HCT116 (cell line): Measurements from ENCODE around the gene CXCR4. TPM values are rescaled to one million over a fixed set of nuclear protein-coding genes. Genes with fewer than 3 reads are reported as not detected.

ENCODE experiments used
- ATAC-seq: fragments of 200-7000 bp; cut with Tn5 transposase; 2 replicates; pipeline ENCODE4 v1.9.1; 2020; ENCODE audit warnings: mild to moderate bottlenecking, moderate library complexity
- BruUV-seq: library from RNA; stranded (reverse); fragments of 400-500 nt; replicated peaks from 2 replicates; lab custom pipeline; 2021; lab: Mats Ljungman, UMichigan
- CTCF ChIA-PET: fragments of 300-600 bp; sonication (Branson Sonifier 250); formaldehyde crosslinking; loops from one replicate; lab custom pipeline; 2021; ENCODE audit warnings: antibody characterized with exemption; lab: Charles Lee
- POLR2A ChIA-PET: fragments of 300-600, 350-600 bp; sonication (Branson Sonifier 250); formaldehyde crosslinking; loops from one replicate; lab custom pipeline; 2021; ENCODE audit warnings: antibody characterized with exemption; lab: Charles Lee
- RAD21 ChIA-PET, 2 experiments: fragments of 300-600 bp; sonication (Branson Sonifier 250); formaldehyde crosslinking; loops; one replicate each; lab custom pipeline; 2023; ENCODE audit warnings: low total read pairs in 2 of 2; ENCODE audit not compliant: uncharacterized antibody in 2 of 2, unreplicated experiment in 2 of 2, low non-redundant PET in 1 of 2; lab: Charles Lee
- DNase-seq: peaks from one replicate; pipeline ENCODE4 v3.0.0-alpha.2; 2010; ENCODE audit warnings: low read depth, low spot score
- H2AFZ ChIP-seq: fragments of 200-600 bp; shearing (Covaris generic), sonication (generic); 2 replicates; pipeline ENCODE4 v1.6.1; 2017; ENCODE audit warnings: low read depth, mixed run types, mixed read lengths, antibody characterized with exemption, low read length; ENCODE audit not compliant: poor library complexity, severe bottlenecking
- H3K27ac ChIP-seq: 2 replicates; pipeline ENCODE4 v1.5.1; 2012; ENCODE audit warnings: low read depth, low read length
- H3K27me3 ChIP-seq: fragments of 200-600 bp; sonication (generic); 2 replicates; pipeline ENCODE4 v1.6.1; 2016; ENCODE audit warnings: mixed run types, low read length, mixed read lengths; ENCODE audit not compliant: insufficient read depth
- H3K36me3 ChIP-seq, 2 experiments: fragments of 200-500 bp in 1 of 2; fragments of 200-600 bp in 1 of 2; sonication (Bioruptor generic) in 1 of 2; sonication (generic) in 1 of 2; 2 replicates each; pipeline versions ENCODE4 v1.5.1 to v1.6.1; 2014 to 2016; ENCODE audit warnings: low read length in 2 of 2, inconsistent platforms in 1 of 2, mixed read lengths in 1 of 2, mixed run types in 1 of 2; ENCODE audit not compliant: insufficient read depth in 2 of 2, control insufficient read depth in 1 of 2
- H3K4me1 ChIP-seq, 2 experiments: fragments of 200-600 bp in 1 of 2; sonication (generic) in 1 of 2; 2 replicates each; pipeline versions ENCODE4 v1.5.1 to v1.6.1; 2012 to 2017; ENCODE audit warnings: low read length in 2 of 2, inconsistent platforms in 1 of 2, mild to moderate bottlenecking in 1 of 2, mixed read lengths in 1 of 2, mixed run types in 1 of 2, moderate library complexity in 1 of 2; ENCODE audit not compliant: insufficient read depth in 2 of 2, control insufficient read depth in 1 of 2
- H3K4me2 ChIP-seq: fragments of 200-600 bp; sonication (generic); 2 replicates; pipeline ENCODE4 v1.6.1; 2017; ENCODE audit warnings: mixed run types, low read length, mixed read lengths
- H3K4me3 ChIP-seq, 2 experiments: fragments of 200-600 bp in 1 of 2; sonication (generic) in 1 of 2; replicated peaks in 1 of 2; 2 replicates each; pipeline ENCODE4 v1.5.1; 2011 to 2016; ENCODE audit warnings: low read length in 2 of 2, control low read depth in 1 of 2, low read depth in 1 of 2, mild to moderate bottlenecking in 1 of 2, mixed read lengths in 1 of 2, mixed run types in 1 of 2
- H3K79me2 ChIP-seq: fragments of 200-600 bp; sonication (generic); 2 replicates; pipeline ENCODE4 v1.6.1; 2017; ENCODE audit warnings: mild to moderate bottlenecking, mixed run types, low read length, moderate library complexity, mixed read lengths; ENCODE audit not compliant: insufficient read depth
- H3K9ac ChIP-seq: fragments of 200-600 bp; sonication (generic); 2 replicates; pipeline ENCODE4 v1.6.1; 2016; ENCODE audit warnings: low read length, mixed read lengths
- H3K9me2 ChIP-seq: fragments of 200-600 bp; sonication (generic), shearing (Covaris generic); 2 replicates; pipeline ENCODE4 v1.6.1; 2017; ENCODE audit warnings: mixed run types, mild to moderate bottlenecking, moderate library complexity; ENCODE audit not compliant: insufficient read depth
- H3K9me3 ChIP-seq, 2 experiments: fragments of 200-500 bp in 1 of 2; fragments of 200-600 bp in 1 of 2; sonication (Bioruptor generic) in 1 of 2; sonication (generic) in 1 of 2; 2 replicates each; pipeline ENCODE4 v1.6.1; 2014 to 2017; ENCODE audit warnings: low read length in 2 of 2, mixed read lengths in 2 of 2, inconsistent platforms in 1 of 2, low read depth in 1 of 2, mild to moderate bottlenecking in 1 of 2, mixed run types in 1 of 2, moderate library complexity in 1 of 2; ENCODE audit not compliant: control insufficient read depth in 1 of 2, insufficient read depth in 1 of 2
- H4K20me1 ChIP-seq: fragments of 200-600 bp; sonication (generic), shearing (Covaris generic); 2 replicates; pipeline ENCODE4 v1.6.1; 2017; ENCODE audit warnings: mixed run types, mild to moderate bottlenecking, moderate library complexity; ENCODE audit not compliant: insufficient read depth
- ATF3 ChIP-seq: IDR thresholded peaks from 2 replicates; pipeline ENCODE4 v1.6.1; 2012
- CBX3 ChIP-seq: IDR thresholded peaks from 2 replicates; pipeline ENCODE4 v1.6.1; 2012; ENCODE audit warnings: low read depth
- CEBPB ChIP-seq: IDR thresholded peaks from 2 replicates; pipeline ENCODE4 v1.6.1; 2012; ENCODE audit warnings: low read depth
- CTCF ChIP-seq, 3 experiments: fragments of 200-600 bp in 1 of 3; sonication (generic) in 1 of 3; IDR thresholded peaks in 2 of 3; conservative IDR thresholded peaks in 1 of 3; 2 replicates each; pipeline ENCODE4 v1.5.1; 2012 to 2017; ENCODE audit warnings: low read depth in 2 of 3, low read length in 2 of 3, antibody characterized with exemption in 1 of 3, borderline replicate concordance in 1 of 3, control low read depth in 1 of 3, mild to moderate bottlenecking in 1 of 3, mixed read lengths in 1 of 3, mixed run types in 1 of 3, moderate library complexity in 1 of 3; ENCODE audit not compliant: insufficient read depth in 1 of 3
- EGR1 ChIP-seq: IDR thresholded peaks from 2 replicates; pipeline ENCODE4 v1.6.1; 2012; ENCODE audit warnings: low read depth
- ELF1 ChIP-seq: IDR thresholded peaks from 2 replicates; pipeline ENCODE4 v1.6.1; 2012; ENCODE audit warnings: low read depth, borderline replicate concordance
- EZH2 ChIP-seq: fragments of 200-600 bp; sonication (generic); IDR thresholded peaks from 2 replicates; pipeline ENCODE4 v1.6.1; 2017; ENCODE audit warnings: antibody characterized with exemption, mixed run types
- FOSL1 ChIP-seq: IDR thresholded peaks from 2 replicates; pipeline ENCODE4 v1.6.1; 2012; ENCODE audit warnings: low read depth
- JUND ChIP-seq: IDR thresholded peaks from 2 replicates; pipeline ENCODE4 v1.6.1; 2012
- POLR2A ChIP-seq: IDR thresholded peaks from 2 replicates; pipeline ENCODE4 v1.7.0; 2011; ENCODE audit warnings: borderline replicate concordance; ENCODE audit not compliant: insufficient read depth, insufficient read length; ENCODE audit errors: extremely low read depth
- POLR2AphosphoS5 ChIP-seq: IDR thresholded peaks from 2 replicates; pipeline ENCODE4 v1.6.1; 2011; ENCODE audit warnings: mild to moderate bottlenecking, low read depth, low read length, moderate library complexity
- SP1 ChIP-seq: IDR thresholded peaks from 2 replicates; pipeline ENCODE4 v1.6.1; 2012; ENCODE audit warnings: low read depth
- TCF7L2 ChIP-seq: IDR thresholded peaks from 2 replicates; pipeline ENCODE4 v1.7.0; 2011; ENCODE audit warnings: borderline replicate concordance, inconsistent platforms; ENCODE audit not compliant: insufficient read depth, insufficient read length; ENCODE audit errors: extremely low read depth
- YY1 ChIP-seq: IDR thresholded peaks from 2 replicates; pipeline ENCODE4 v1.6.1; 2011; ENCODE audit warnings: low read length, low read depth, moderate library complexity, mild to moderate bottlenecking; ENCODE audit not compliant: insufficient replicate concordance; ENCODE audit errors: extremely low read depth
- ZFX ChIP-seq: fragments of 450-650 bp; IDR thresholded peaks from 2 replicates; pipeline ENCODE4 v1.6.1; 2017
- ZNF274 ChIP-seq: fragments of 200-500 bp; sonication (Bioruptor generic); IDR thresholded peaks from 2 replicates; pipeline ENCODE4 v1.6.1; 2014; ENCODE audit warnings: mild to moderate bottlenecking, low read depth, low read length, inconsistent platforms
- intact Hi-C: fragments of 100-400 bp; cut with micrococcal nuclease; formaldehyde crosslinking; loops from 2 replicates; pipeline ENCODE4 v1.10.0; 2022
- total RNA-seq: library from RNA; stranded (reverse); gene quantifications from one replicate; pipeline ENCODE4 v1.2.1, GENCODE V29; 2021; ENCODE audit not compliant: unreplicated experiment

CXCR4 gene
- total RNA-seq, 1 experiment from 2014 or later: 1.3 TPM

GRCh38 chr2:136130511-136130910 is 12.6 kb upstream of the CXCR4 start:
- CTCF ChIA-PET: interaction anchor here (0.9 kb wide), 1 partner anchor 20 kb away, joined by 3 read pairs; no protein-coding TSS in a partner anchor
- H3K9me3 ChIP-seq: no peaks in the 10 kb centered on the region
- H3K79me2 ChIP-seq: no peaks in the 10 kb centered on the region
- no peaks in the 10 kb centered on the region for H4K20me1 ChIP-seq
- H2AFZ ChIP-seq: no peak overlapping the region
- H3K27ac ChIP-seq: no peak overlapping the region
- H3K9ac ChIP-seq: no peak overlapping the region
- H3K36me3 ChIP-seq: no peaks in the 10 kb centered on the region
- POLR2A ChIA-PET: no interaction called here
- no peak for TF ChIP-seq FOSL1
- TF ChIP-seq SP1: no peak
- TF ChIP-seq TCF7L2: no peak
- no peak for TF ChIP-seq ZNF274
- TF ChIP-seq ZFX: no peak
- TF ChIP-seq CTCF (IDR thresholded peaks at IDR 0.05 in 2 of 3, conservative IDR thresholded peaks at IDR 0.05 in 1 of 3; ENCODE audit: borderline replicate concordance in 1 of 3, insufficient read depth in 1 of 3, low read depth in 2 of 3, low read length in 2 of 3): no peak
- TF ChIP-seq EZH2: no peak
- TF ChIP-seq CBX3: no peak
- TF ChIP-seq JUND: no peak
- no peak for TF ChIP-seq EGR1
- TF ChIP-seq CEBPB: no peak
- TF ChIP-seq ATF3: no peak
- no peak for TF ChIP-seq YY1
- TF ChIP-seq ELF1: no peak
- TF ChIP-seq POLR2AphosphoS5: no peak
- no peak for TF ChIP-seq POLR2A
- no peak overlapping the region for H3K4me2 ChIP-seq
- no peak for DNase-seq
- intact Hi-C loops: no loop called here
- H3K4me3 ChIP-seq: no peak overlapping the region
- H3K27me3 ChIP-seq: peaks cover 19% of the 10 kb centered on the region
- H3K4me1 ChIP-seq: peaks cover 0 to 20% of the 10 kb centered on the region in 2 experiments; a peak in 1 of 4 replicates
- no peak for ATAC-seq
- RAD21 ChIA-PET: no interaction called here
- no TSS peak for BruUV-seq
- H3K9me2 ChIP-seq: no peaks in the 10 kb centered on the region
